ENCODE measurements around the gene FTCD.
A peak's percentile ranks its signal among the peaks of the same experiment; 100 is the strongest.

The FTCD gene

GRCh38 chr21:46156678-46157077 lies 1.3 kb upstream of the FTCD start:
- no peak for TF ChIP-seq CTCF (conservative IDR thresholded peaks at IDR 0.05)
- H3K27ac ChIP-seq, result no peak overlapping the region

- no peak for TF ChIP-seq CTCF (conservative IDR thresholded peaks at IDR 0.05)
- H3K27ac ChIP-seq, result no peak overlapping the region
Measured at GRCh38 chr21:46156378-46156645, 933 bp upstream of the FTCD start.

- TF ChIP-seq CTCF (conservative IDR thresholded peaks at IDR 0.05), result no peak
- H3K27ac ChIP-seq, result no peak overlapping the region; the same call in 1 of the 2 replicates
Measured at GRCh38 chr21:46154955-46155513, 345 bp downstream of the FTCD start.

- no peak for TF ChIP-seq CTCF (conservative IDR thresholded peaks at IDR 0.05)
- H3K27ac ChIP-seq, result peak overlapping the region; percentile 61; the same call in 1 of the 2 replicates
Measured at GRCh38 chr21:46154155-46154954, 1.0 kb downstream of the FTCD start.

GRCh38 chr21:46153247-46154154 lies 1.9 kb downstream of the FTCD start:
- TF ChIP-seq CTCF (conservative IDR thresholded peaks at IDR 0.05), result peak; percentile 87
- H3K27ac ChIP-seq, result peak overlapping the region; percentile 61; the same call in 1 of the 2 replicates

GRCh38 chr21:46152927-46153246 lies 2.5 kb downstream of the FTCD start:
- TF ChIP-seq CTCF (conservative IDR thresholded peaks at IDR 0.05), result no peak
- H3K27ac ChIP-seq, result peak overlapping the region; percentile 61; the same call in 1 of the 2 replicates
